GM12874 (cell line): ENCODE measurements around the gene UBAP1L.

Experiments
- CTCF ChIP-seq: IDR thresholded peaks from 2 replicates; pipeline ENCODE4 v1.5.1; 2011; ENCODE audit warnings: low read depth, mild to moderate bottlenecking, control low read depth, low read length, moderate library complexity; ENCODE audit not compliant: insufficient read depth

Gene UBAP1L

DNA sequence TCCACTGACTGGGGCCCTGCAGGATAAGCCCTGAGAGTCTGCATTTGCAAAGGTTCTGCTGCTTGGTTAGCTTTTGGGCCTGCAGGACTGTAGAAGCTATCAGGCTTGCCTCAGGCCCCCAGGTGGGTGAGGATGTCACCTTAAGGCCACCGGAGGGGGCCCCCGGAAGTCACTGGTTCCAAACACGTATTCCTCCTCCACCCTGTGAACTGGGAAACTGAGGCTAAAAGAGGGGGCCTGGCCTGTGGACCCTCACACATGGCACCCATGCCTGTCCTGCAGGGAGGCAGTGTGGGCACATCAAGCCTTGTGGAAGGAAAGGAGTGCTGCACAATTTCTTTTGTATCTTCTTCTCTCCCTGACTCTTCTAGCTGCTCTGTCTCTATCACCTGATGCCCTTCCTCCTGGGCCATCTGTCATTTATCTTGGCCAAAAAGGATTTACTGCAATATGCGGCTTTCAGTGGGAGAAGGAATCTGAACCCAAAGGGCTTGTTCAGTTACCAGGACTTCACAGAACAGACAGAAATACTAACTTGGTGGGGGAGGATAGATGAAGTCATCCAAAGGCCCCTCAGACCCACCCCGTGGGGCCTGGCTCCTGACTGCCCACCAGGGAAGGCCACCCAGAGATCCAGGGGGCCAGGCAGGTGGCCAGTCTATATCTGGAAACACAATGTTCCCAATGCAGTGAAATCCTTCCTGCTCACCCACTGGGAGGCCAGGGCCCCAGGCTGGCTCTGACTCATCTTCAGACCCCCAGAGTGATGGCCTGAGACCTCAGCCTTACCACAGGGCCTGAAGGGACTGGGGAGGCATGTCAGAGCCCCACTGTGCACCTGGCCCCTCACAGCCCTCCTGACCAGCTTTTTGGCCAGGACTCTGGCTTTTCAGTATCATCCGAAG, 18.3 kb downstream of the UBAP1L start:
- no peak for TF ChIP-seq CTCF

DNA sequence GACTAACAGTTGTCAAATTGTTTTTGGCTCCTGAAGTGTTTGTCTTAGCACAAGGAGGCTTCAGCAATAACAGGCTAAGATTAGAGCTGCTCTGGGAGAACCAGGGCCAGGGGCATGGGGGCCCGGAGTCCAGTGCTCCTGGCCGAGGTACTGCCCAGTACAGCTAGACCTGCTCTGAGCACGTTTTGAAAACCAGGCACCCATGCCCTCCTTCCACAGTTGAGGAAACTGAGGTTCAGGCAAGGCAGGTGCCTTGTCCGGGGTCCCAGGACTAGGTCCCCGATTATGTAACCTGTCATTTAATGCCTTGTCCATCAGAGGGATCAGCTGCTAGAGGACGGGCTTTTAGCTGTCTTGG, 19.3 kb downstream of the UBAP1L start:
- TF ChIP-seq CTCF = no peak

DNA sequence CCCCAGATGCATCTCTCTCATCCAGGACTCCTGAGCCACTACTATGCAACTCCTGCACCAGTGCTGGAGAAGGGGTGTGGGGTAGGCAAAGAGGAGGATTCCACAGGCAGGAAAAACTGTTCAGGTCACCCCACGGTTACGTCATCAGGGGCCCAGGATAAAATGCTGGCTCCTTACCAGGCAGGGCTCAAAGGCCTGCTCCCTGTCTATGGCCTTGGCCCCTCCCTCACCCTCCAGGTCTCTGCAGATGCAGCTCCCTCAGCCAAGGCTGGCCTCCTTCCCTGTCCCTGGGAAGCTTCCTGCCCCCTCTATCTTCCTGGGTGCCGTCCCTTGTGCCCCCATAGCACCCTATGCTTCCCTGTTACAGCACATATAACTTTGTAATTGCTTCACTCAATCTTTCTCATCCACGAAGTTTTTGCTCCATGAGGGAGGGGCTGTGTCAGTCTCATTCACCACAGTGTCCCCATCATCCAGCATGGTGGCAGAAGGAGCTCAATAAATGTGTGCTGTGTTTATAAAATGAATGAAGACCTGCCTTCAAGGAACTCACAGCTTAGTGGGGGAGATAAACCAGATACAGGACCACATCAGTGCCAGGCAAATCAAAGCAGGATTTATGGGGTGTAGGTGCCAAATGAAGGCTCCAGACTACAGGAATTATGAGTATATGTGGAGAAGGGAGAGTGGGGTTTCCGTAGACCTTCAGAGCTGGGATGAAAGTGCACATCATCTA, 19.8 kb downstream of the UBAP1L start:
- TF ChIP-seq CTCF = no peak

GRCh38 chr15:65094294-65094995, 20.6 kb downstream of the UBAP1L start:
- no peak for TF ChIP-seq CTCF

- no peak for TF ChIP-seq CTCF
These were observed 21.8 kb downstream of the UBAP1L start for GRCh38 chr15:65092911-65093792.

- TF ChIP-seq CTCF = no peak
These were observed 22.8 kb downstream of the UBAP1L start for GRCh38 chr15:65091946-65092770.
